DND-41 (cell line): Measurements from ENCODE around the gene SLC13A5.

Source experiments
- ATAC-seq: fragments of 200-7000 bp; cut with Tn5 transposase; 3 replicates; pipeline ENCODE4 v1.9.1; 2021; ENCODE audit warnings: low read depth; ENCODE audit not compliant: insufficient read depth
- DNase-seq: peaks from one replicate; pipeline ENCODE4 v3.0.0-alpha.2; 2020
- H2AFZ ChIP-seq: 2 replicates; pipeline ENCODE4 v1.6.0; 2012; ENCODE audit warnings: low read depth, low read length
- H3K27ac ChIP-seq: 2 replicates; pipeline ENCODE4 v1.5.1; 2012; ENCODE audit warnings: low read length, inconsistent platforms
- H3K27me3 ChIP-seq: fragments of 200-600 bp; sonication (generic); 2 replicates; pipeline ENCODE4 v1.6.0; 2012; ENCODE audit warnings: low read length, mild to moderate bottlenecking, inconsistent platforms; ENCODE audit not compliant: insufficient read depth, poor library complexity
- H3K36me3 ChIP-seq: 2 replicates; pipeline ENCODE4 v1.5.1; 2012; ENCODE audit warnings: low read length, inconsistent platforms; ENCODE audit not compliant: insufficient read depth
- H3K4me1 ChIP-seq: 2 replicates; pipeline ENCODE4 v1.5.1; 2012; ENCODE audit warnings: mild to moderate bottlenecking, low read length; ENCODE audit not compliant: insufficient read depth
- H3K4me2 ChIP-seq: 2 replicates; pipeline ENCODE4 v1.6.0; 2012; ENCODE audit warnings: mild to moderate bottlenecking, moderate library complexity, low read length, inconsistent platforms; ENCODE audit not compliant: insufficient read depth
- H3K4me3 ChIP-seq, 2 experiments: fragments of 200-600 bp in 1 of 2; shearing (Covaris generic) in 1 of 2; 2 replicates each; pipeline ENCODE4 v1.5.1; 2012 to 2016; ENCODE audit warnings: inconsistent platforms in 2 of 2, low read length in 2 of 2, mild to moderate bottlenecking in 2 of 2, low read depth in 1 of 2, moderate library complexity in 1 of 2
- H3K79me2 ChIP-seq: 2 replicates; pipeline ENCODE4 v1.6.0; 2012; ENCODE audit warnings: low read length, inconsistent platforms; ENCODE audit not compliant: insufficient read depth
- H3K9ac ChIP-seq: 2 replicates; pipeline ENCODE4 v1.6.0; 2012; ENCODE audit warnings: low read depth, mild to moderate bottlenecking, inconsistent platforms, low read length, moderate library complexity
- H3K9me3 ChIP-seq: 2 replicates; pipeline ENCODE4 v1.5.1; 2012; ENCODE audit warnings: low read length, moderate library complexity, mild to moderate bottlenecking, inconsistent platforms; ENCODE audit not compliant: insufficient read depth, severe bottlenecking
- H4K20me1 ChIP-seq: 2 replicates; pipeline ENCODE4 v1.6.0; 2012; ENCODE audit warnings: low read length; ENCODE audit not compliant: insufficient read depth
- CTCF ChIP-seq: IDR thresholded peaks from 2 replicates; pipeline ENCODE4 v1.5.1; 2012; ENCODE audit warnings: borderline replicate concordance, low read length, moderate library complexity, mild to moderate bottlenecking; ENCODE audit not compliant: poor library complexity, severe bottlenecking; ENCODE audit errors: extremely low read depth
- EZH2 ChIP-seq: IDR thresholded peaks from 3 replicates; pipeline ENCODE4 v1.6.1; 2012; ENCODE audit warnings: borderline replicate concordance, low read depth, mild to moderate bottlenecking, moderate library complexity, low read length, inconsistent platforms; ENCODE audit not compliant: severe bottlenecking

The SLC13A5 gene

GRCh38 chr17:6681176-6681575 lies 32.0 kb downstream of the SLC13A5 start:
- H3K9me3 ChIP-seq: no peaks in the 10 kb centered on the region
- no peak overlapping the region for H3K4me3 ChIP-seq
- no peak for ATAC-seq
- no peak for TF ChIP-seq CTCF
- H3K9ac ChIP-seq: no peak overlapping the region
- DNase-seq: no peak
- no peak overlapping the region for H3K4me2 ChIP-seq
- peaks cover 47% of the 10 kb centered on the region for H3K27me3 ChIP-seq
- no peaks in the 10 kb centered on the region for H3K79me2 ChIP-seq
- H3K27ac ChIP-seq: no peak overlapping the region
- H3K4me1 ChIP-seq: no peaks in the 10 kb centered on the region
- no peak overlapping the region for H2AFZ ChIP-seq
- H3K36me3 ChIP-seq: no peaks in the 10 kb centered on the region
- peaks cover 23% of the 10 kb centered on the region for H4K20me1 ChIP-seq

DNA sequence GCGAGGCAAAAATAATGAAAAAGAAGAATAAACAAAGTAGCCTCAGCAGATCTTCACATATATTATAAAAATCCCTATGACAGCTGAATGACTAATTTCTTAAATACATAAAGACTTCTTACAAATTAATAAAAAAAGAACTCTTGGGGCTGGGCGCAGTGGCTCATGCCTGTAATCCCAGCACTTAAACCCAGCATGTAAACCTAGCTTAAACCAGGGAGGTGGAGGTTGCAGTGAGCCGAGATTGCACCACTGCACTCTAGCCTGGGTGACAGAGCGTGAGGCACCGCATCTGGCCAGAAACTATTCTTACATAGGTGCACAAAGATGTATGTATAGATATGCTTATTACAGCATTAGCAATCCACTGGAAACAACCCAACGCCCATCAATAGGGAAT lies 33.9 kb downstream of the SLC13A5 start:
- no peaks in the 10 kb centered on the region for H3K4me1 ChIP-seq
- H4K20me1 ChIP-seq: peaks cover 35% of the 10 kb centered on the region
- ATAC-seq (no peak), DNase-seq (no peak)
- H3K9me3 ChIP-seq: no peaks in the 10 kb centered on the region
- no peak overlapping the region for H3K9ac ChIP-seq
- H3K36me3 ChIP-seq: no peaks in the 10 kb centered on the region
- no peak overlapping the region for H2AFZ ChIP-seq
- H3K79me2 ChIP-seq: no peaks in the 10 kb centered on the region
- no peak overlapping the region for H3K4me3 ChIP-seq
- no peak overlapping the region for H3K4me2 ChIP-seq
- H3K27me3 ChIP-seq: peaks cover 54% of the 10 kb centered on the region
- TF ChIP-seq EZH2: no peak
- no peak for TF ChIP-seq CTCF
- no peak overlapping the region for H3K27ac ChIP-seq

- Histone ChIP-seq H2AFZ (no peak overlapping the region), H3K79me2 (no peaks in the 10 kb centered on the region), H3K27me3 (peaks cover 54% of the 10 kb centered on the region), H3K4me3 (no peak overlapping the region), H3K9ac (no peak overlapping the region), H3K36me3 (no peaks in the 10 kb centered on the region), H4K20me1 (peaks cover 35% of the 10 kb centered on the region), H3K9me3 (no peaks in the 10 kb centered on the region), H3K4me1 (no peaks in the 10 kb centered on the region), H3K4me2 (no peak overlapping the region), H3K27ac (no peak overlapping the region)
- DNase-seq (no peak), ATAC-seq (no peak)
- no peak for TF ChIP-seq EZH2
- no peak for TF ChIP-seq CTCF
Observed at GRCh38 chr17:6677946-6678345, 35.2 kb downstream of the SLC13A5 start.
